Fibroblast of the aortic adventitia (primary cell): ENCODE results near the gene DACT1. TPM values are rescaled to one million over a fixed set of nuclear protein-coding genes. Genes with fewer than 3 reads are reported as not detected.

Experiments used
- DNase-seq: peaks from one replicate; pipeline ENCODE4 v3.0.0-alpha.2; 2010; ENCODE audit warnings: low read depth
- H3K4me3 ChIP-seq: 2 replicates; pipeline ENCODE4 v1.5.1; 2011; ENCODE audit warnings: low read depth, mild to moderate bottlenecking, control low read depth, low read length, moderate library complexity
- CTCF ChIP-seq: IDR thresholded peaks from 2 replicates; pipeline ENCODE4 v1.5.1; 2011; ENCODE audit warnings: mild to moderate bottlenecking, low read length, control low read depth, inconsistent platforms; ENCODE audit not compliant: insufficient read depth
- total RNA-seq: library from RNA; depleted of rRNA; stranded (reverse); fragments of >200 nt; gene quantifications from 2 replicates; pipeline ENCODE4 v1.2.3, GENCODE V29; 2012; ENCODE audit warnings: low replicate concordance

Gene DACT1
- total RNA-seq, 1 donor: 13.6 TPM

- H3K4me3 ChIP-seq: no peak overlapping the region
- TF ChIP-seq CTCF: no peak
- no peak for DNase-seq
Observed at GRCh38 chr14:58665773-58666500, 28.2 kb downstream of the DACT1 start.

GRCh38 chr14:58666737-58667136 lies 29.0 kb downstream of the DACT1 start:
- no peak for TF ChIP-seq CTCF
- H3K4me3 ChIP-seq: no peak overlapping the region
- no peak for DNase-seq

- no peak overlapping the region for H3K4me3 ChIP-seq
- no peak for DNase-seq
- no peak for TF ChIP-seq CTCF
Observed at GRCh38 chr14:58667900-58668299, 30.1 kb downstream of the DACT1 start.

GRCh38 chr14:58668848-58669480 lies 31.2 kb downstream of the DACT1 start:
- no peak overlapping the region for H3K4me3 ChIP-seq
- no peak for TF ChIP-seq CTCF
- DNase-seq: no peak

DNA sequence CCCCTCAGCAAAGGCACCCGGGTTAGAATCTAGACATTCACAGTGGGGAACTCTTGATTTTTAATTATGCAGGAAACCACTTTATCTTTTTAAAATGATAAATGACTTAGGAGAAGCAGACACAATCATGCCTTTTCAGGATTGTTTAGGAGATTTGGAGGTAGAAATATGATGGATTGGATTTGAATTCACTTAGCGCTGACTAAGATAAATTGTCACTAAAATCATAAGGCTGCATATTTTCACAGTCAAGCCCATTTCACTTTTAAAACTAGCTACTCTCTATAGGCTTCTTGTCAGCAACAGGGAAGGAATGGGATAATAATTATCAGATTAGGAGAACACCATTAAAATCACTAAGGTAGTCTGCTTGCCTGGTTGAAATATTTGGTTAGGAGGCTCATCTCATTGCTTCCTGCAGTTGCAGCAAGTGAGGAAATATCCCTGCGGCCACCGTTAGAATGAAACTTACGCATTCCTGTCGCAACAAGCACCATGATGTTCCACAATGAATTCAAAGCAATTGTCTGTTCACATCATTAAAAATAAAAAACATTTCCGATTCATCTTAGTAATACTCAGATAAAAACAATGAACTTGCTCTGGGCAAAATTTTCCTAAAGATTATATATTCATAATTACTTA lies 31.9 kb downstream of the DACT1 start:
- H3K4me3 ChIP-seq: no peak overlapping the region
- no peak for TF ChIP-seq CTCF
- no peak for DNase-seq

GRCh38 chr14:58671024-58671423 lies 33.3 kb downstream of the DACT1 start:
- no peak for TF ChIP-seq CTCF
- no peak overlapping the region for H3K4me3 ChIP-seq
- no peak for DNase-seq
